ENCODE data around the gene SLC26A11. TPM values are rescaled to one million over a fixed set of nuclear protein-coding genes. Genes with fewer than 3 reads are reported as not detected.
"Not testable (repeated sequence)": the region's sequence is repeated elsewhere in the genome, so short reads cannot be mapped to it uniquely, and the experiment has no call there.

Gene SLC26A11
- total and polyA plus RNA-seq, 8 donors: 2.3 to 93.3 (median 7.9) TPM

DNA sequence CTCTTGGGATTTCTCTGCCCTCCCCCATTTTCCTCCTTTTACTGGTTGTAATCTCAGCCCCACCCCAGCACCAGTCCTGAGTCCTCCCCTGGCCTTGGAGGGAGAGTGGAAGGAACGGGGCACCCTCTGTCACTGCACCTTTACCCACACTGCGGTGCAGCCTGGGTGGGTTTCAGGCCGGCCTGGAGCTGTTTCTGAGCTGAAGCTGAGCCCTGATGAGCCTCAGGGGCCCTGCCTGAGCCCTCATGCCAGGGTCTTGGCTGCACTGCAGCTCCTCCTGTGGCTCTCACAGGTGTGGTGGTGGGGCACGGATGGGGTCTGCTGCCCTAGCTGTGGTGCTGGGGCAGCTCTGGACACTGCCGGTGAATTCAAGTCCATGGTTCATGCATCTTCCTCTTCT, 74.9 kb downstream of the SLC26A11 start:
- H3K36me3 ChIP-seq: peaks cover 92 to 100% (median 100%) of the 10 kb centered on the region in 4 donors
- intact Hi-C loops (cut with DNase I; ENCODE audit: low total_unique reads): no loop called here
- no peak overlapping the region for H3K4me3 ChIP-seq
- 85 to 98% (median 93%) methylated on average over 5 of the region's 5 CpGs for WGBS, 5 donors
- no peaks in the 10 kb centered on the region for H3K4me1 ChIP-seq
- no peak for DNase-seq
- no peaks in the 10 kb centered on the region for H3K9me3 ChIP-seq
- no peak overlapping the region for H3K27ac ChIP-seq
- TF ChIP-seq CTCF (IDR thresholded peaks at IDR 0.05): no peak
- TF ChIP-seq POLR2A (IDR thresholded peaks at IDR 0.05): no peak
- no peak for TF ChIP-seq POLR2AphosphoS5 (IDR thresholded peaks at IDR 0.05)
- no peak for TF ChIP-seq EP300 (IDR thresholded peaks at IDR 0.05)
- H3K27me3 ChIP-seq: no peaks in the 10 kb centered on the region

GRCh38 chr17:80295559-80295958, 75.3 kb downstream of the SLC26A11 start:
- Histone ChIP-seq H3K4me1 (no peaks in the 10 kb centered on the region), H3K27me3 (no peaks in the 10 kb centered on the region), H3K9me3 (no peaks in the 10 kb centered on the region), H3K27ac (no peak overlapping the region), H3K4me3 (no peak overlapping the region), H3K36me3 (peaks cover 92 to 100% (median 100%) of the 10 kb centered on the region in 4 donors)
- intact Hi-C loops (cut with DNase I; ENCODE audit: low total_unique reads): no loop called here
- no peak for DNase-seq
- TF ChIP-seq CTCF (IDR thresholded peaks at IDR 0.05) (no peak), POLR2AphosphoS5 (IDR thresholded peaks at IDR 0.05) (no peak), POLR2A (IDR thresholded peaks at IDR 0.05) (no peak), EP300 (IDR thresholded peaks at IDR 0.05) (no peak)
- WGBS, 5 donors: 90 to 95% (median 92%) methylated on average over 6 of the region's 6 CpGs

GRCh38 chr17:80296221-80296620, 76.0 kb downstream of the SLC26A11 start:
- TF ChIP-seq POLR2A (IDR thresholded peaks at IDR 0.05) (no peak), POLR2AphosphoS5 (IDR thresholded peaks at IDR 0.05) (no peak), CTCF (IDR thresholded peaks at IDR 0.05) (no peak)
- H3K4me1 ChIP-seq: no peaks in the 10 kb centered on the region
- peaks cover 88 to 100% (median 100%) of the 10 kb centered on the region in 4 donors for H3K36me3 ChIP-seq
- intact Hi-C loops (cut with DNase I; ENCODE audit: low total_unique reads): no loop called here
- DNase-seq: no peak
- no peaks in the 10 kb centered on the region for H3K9me3 ChIP-seq
- H3K4me3 ChIP-seq: no peak overlapping the region
- H3K27ac ChIP-seq: no peak overlapping the region
- WGBS, 5 donors: 91 to 94% (median 92%) methylated on average over 14 of the region's 14 CpGs
- H3K27me3 ChIP-seq: no peaks in the 10 kb centered on the region

DNA sequence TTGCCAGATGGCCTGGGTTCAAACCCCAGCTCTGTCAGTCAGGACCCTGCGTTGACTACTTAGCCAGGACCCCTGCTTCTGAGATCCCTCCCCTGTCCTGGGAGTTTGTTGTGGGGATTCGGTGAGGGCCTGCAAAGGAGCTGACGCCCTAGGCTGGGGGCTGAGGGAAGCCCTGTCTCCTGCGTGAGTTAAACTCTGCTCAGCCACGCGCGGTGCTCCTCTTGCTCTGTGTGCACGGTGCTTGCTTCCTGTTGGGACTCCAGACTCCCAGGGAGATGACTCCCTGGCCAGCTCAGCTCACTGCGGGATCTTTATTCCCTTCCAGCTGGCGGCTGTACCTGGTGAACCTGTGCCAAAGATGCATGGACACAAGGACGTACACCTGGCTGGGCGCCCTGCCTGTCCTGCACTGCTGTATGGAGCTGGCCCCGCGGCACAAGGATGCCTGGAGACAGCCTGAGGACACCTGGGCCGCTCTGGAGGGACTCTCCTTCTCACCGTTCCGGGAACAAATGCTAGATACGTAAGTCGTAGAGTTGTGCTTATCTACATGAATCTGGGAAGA, 77.9 kb downstream of the SLC26A11 start:
- 86 to 92% (median 89%) methylated on average over 16 to 19 of the region's 19 CpGs for WGBS, 5 donors
- no peak overlapping the region for H3K4me3 ChIP-seq
- intact Hi-C loops (cut with DNase I; ENCODE audit: low total_unique reads): no loop called here
- no peaks in the 10 kb centered on the region for H3K4me1 ChIP-seq
- TF ChIP-seq POLR2A (IDR thresholded peaks at IDR 0.05) (no peak), EP300 (IDR thresholded peaks at IDR 0.05) (no peak)
- H3K27ac ChIP-seq: no peak overlapping the region
- H3K36me3 ChIP-seq: peaks cover 88 to 100% (median 100%) of the 10 kb centered on the region in 4 donors
- no peaks in the 10 kb centered on the region for H3K27me3 ChIP-seq
- peaks cover 0 to 2% (median 2%) of the 10 kb centered on the region in 4 donors for H3K9me3 ChIP-seq
- no peak for DNase-seq

DNA sequence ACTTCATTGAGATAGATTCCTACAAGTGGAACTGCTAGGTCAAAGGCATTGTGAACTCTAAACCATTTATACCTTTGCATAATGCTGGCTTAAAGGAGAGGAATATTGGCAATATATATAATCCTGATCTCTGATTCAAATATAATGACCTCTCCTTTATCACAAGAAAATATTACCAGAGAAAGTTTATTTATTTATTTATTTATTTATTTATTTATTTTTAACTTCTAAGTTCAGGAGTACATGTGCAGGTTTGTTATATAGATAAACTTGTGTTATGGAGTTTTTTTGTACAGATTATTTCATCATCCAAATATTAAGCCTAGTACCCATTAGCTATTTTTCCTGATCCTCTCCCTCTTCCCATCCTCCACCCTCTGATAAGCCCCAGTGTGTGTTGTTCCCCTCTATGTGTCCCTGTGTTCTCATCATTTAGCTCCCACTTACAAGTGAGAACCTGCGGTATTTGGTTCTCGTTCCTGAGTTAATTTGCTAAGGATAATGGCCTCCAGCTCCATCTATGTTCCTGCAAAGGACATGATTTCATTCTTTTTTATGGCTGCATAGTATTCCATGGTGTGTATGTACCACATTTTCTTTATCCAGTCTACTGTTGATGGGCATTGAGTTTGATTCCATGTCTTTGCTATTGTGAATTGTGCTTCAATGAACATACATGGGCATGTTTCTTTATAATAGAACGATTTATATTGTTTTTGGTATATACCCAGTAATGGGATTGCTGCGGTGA, 79.3 kb downstream of the SLC26A11 start:
- H3K27ac ChIP-seq; H3K4me3 ChIP-seq; H3K27me3 ChIP-seq; intact Hi-C loops (cut with DNase I; ENCODE audit: low total_unique reads); DNase-seq; H3K4me1 ChIP-seq: not testable (repeated sequence)
- Histone ChIP-seq H3K36me3 (peaks cover 87 to 100% (median 100%) of the 10 kb centered on the region in 4 donors), H3K9me3 (peaks cover 10 to 16% (median 11%) of the 10 kb centered on the region in 4 donors)
- WGBS, 5 donors: 73 to 99% (median 99%) methylated on average over 4 of the region's 4 CpGs

- H3K27ac ChIP-seq; intact Hi-C loops (cut with DNase I; ENCODE audit: low total_unique reads); H3K4me3 ChIP-seq; DNase-seq; H3K27me3 ChIP-seq; H3K4me1 ChIP-seq: not testable (repeated sequence)
- H3K36me3 ChIP-seq: peaks cover 85 to 100% (median 100%) of the 10 kb centered on the region in 4 donors
- WGBS, 5 donors: 91 to 100% (median 95%) methylated on average over 2 of the region's 2 CpGs
- H3K9me3 ChIP-seq: peaks cover 10 to 18% (median 11%) of the 10 kb centered on the region in 4 donors
These were observed 80.5 kb downstream of the SLC26A11 start for GRCh38 chr17:80300756-80301155.

All from stomach (tissue), 9 donors.